ENCODE results near the gene ARMC8. TPM values are rescaled to one million over a fixed set of nuclear protein-coding genes. Genes with fewer than 3 reads are reported as not detected.

ARMC8 gene
- total RNA-seq, 2 experiments from 2014 or later: 38.2 to 42.7 TPM

DNA sequence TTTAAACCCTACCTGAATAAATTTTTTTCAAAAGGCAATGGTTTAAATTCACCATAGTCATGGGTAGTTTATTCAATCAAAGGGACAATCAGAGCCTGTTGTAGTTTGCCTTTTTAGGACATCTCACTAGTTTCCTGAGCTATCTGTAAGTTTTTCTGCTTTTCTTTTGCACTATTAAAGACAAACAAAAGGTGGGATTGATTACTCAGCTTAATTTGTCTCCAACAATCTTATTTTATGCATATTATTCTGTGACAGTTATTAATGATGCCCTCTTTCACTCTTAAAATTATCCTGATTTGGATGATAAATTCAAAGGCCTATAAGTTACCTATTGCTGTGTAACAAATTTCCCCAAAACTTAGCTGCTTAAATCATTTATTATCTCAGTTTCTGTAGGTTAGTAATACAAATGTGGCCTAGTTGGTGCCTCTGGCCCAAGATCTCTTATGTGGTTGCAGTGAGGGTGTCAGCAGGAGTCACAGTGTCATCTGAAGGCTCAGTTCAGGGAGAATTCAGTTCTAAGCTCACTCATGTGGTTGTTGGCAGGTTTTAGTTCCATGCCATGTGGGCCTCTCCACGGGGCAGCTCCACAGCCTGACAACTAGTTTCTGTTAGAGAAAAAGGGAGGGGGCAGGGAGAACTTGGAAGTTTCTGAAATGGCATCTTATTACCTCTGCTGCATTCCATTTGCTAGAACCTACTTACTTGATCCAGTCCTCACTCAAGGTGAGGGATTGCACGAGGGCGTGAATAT is 16.0 kb downstream of the ARMC8 start:
- Mint-ChIP-seq H3K27me3 (ENCODE audit: low read depth) (no peaks in the 10 kb centered on the region), H3K4me1 (ENCODE audit: low read depth) (peaks cover 44% of the 10 kb centered on the region), H3K4me3 (no peak overlapping the region), H3K36me3 (ENCODE audit: low read depth) (peaks cover 8% of the 10 kb centered on the region), H3K9me3 (no peaks in the 10 kb centered on the region), H3K27ac (no peak overlapping the region)
- intact Hi-C loops (cut with micrococcal nuclease): no loop called here
- CTCF ChIA-PET: interaction anchor here (0.6 to 0.8 kb wide), 2 partner anchors 10 to 128 kb away, joined by 3 read pairs; no protein-coding TSS in a partner anchor
- peak; percentile 13 for DNase-seq

- DNase-seq: no peak
- H3K9me3 Mint-ChIP-seq: no peaks in the 10 kb centered on the region
- peaks cover 47% of the 10 kb centered on the region for H3K4me1 Mint-ChIP-seq (ENCODE audit: low read depth)
- no peaks in the 10 kb centered on the region for H3K27me3 Mint-ChIP-seq (ENCODE audit: low read depth)
- H3K27ac Mint-ChIP-seq: no peak overlapping the region
- CTCF ChIA-PET: no interaction called here
- peaks cover 12% of the 10 kb centered on the region for H3K36me3 Mint-ChIP-seq (ENCODE audit: low read depth)
- no peak overlapping the region for H3K4me3 Mint-ChIP-seq
- intact Hi-C loops (cut with micrococcal nuclease): no loop called here
Observed at GRCh38 chr3:138203938-138204337, 16.8 kb downstream of the ARMC8 start.

DNA sequence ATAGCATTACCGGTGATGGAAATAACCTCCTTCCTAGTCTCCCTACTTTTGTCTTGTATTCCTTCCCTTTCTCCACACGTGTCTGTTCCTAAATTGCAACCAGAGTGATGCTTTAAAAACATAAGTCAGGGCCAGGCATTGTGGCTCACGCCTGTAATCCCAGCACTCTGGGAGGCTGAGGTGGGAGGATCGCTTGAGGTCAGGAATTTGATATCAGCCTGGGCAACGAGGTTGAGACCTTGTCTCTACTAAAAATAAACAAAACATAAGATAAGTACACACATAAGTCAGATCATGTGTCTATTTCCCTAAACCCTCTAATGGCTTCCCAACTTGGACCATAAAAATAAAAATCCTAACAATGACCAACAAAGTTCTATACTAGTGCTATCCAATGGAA is 18.4 kb downstream of the ARMC8 start:
- DNase-seq: no peak
- Mint-ChIP-seq H3K27me3 (ENCODE audit: low read depth) (no peaks in the 10 kb centered on the region), H3K4me3 (no peak overlapping the region), H3K4me1 (ENCODE audit: low read depth) (peaks cover 34% of the 10 kb centered on the region), H3K36me3 (ENCODE audit: low read depth) (peaks cover 13% of the 10 kb centered on the region), H3K9me3 (no peaks in the 10 kb centered on the region), H3K27ac (no peak overlapping the region)
- CTCF ChIA-PET: no interaction called here
- intact Hi-C loops (cut with micrococcal nuclease): no loop called here

GRCh38 chr3:138206196-138206595 is 19.1 kb downstream of the ARMC8 start:
- H3K36me3 Mint-ChIP-seq (ENCODE audit: low read depth): peaks cover 13% of the 10 kb centered on the region
- H3K27ac Mint-ChIP-seq: no peak overlapping the region
- H3K9me3 Mint-ChIP-seq: no peaks in the 10 kb centered on the region
- no peak for DNase-seq
- no peak overlapping the region for H3K4me3 Mint-ChIP-seq
- H3K4me1 Mint-ChIP-seq (ENCODE audit: low read depth): peaks cover 34% of the 10 kb centered on the region
- CTCF ChIA-PET: no interaction called here
- intact Hi-C loops (cut with micrococcal nuclease): no loop called here
- H3K27me3 Mint-ChIP-seq (ENCODE audit: low read depth): no peaks in the 10 kb centered on the region

- no peaks in the 10 kb centered on the region for H3K9me3 Mint-ChIP-seq
- no peak overlapping the region for H3K4me3 Mint-ChIP-seq
- intact Hi-C loops (cut with micrococcal nuclease): no loop called here
- no peak for DNase-seq
- CTCF ChIA-PET: interaction anchor here (0.7 to 0.9 kb wide), 2 partner anchors 20 to 73 kb away, joined by 3 read pairs; no protein-coding TSS in a partner anchor
- peaks cover 17% of the 10 kb centered on the region for H3K4me1 Mint-ChIP-seq (ENCODE audit: low read depth)
- H3K27me3 Mint-ChIP-seq (ENCODE audit: low read depth): no peaks in the 10 kb centered on the region
- H3K27ac Mint-ChIP-seq: no peak overlapping the region
- peaks cover 35% of the 10 kb centered on the region for H3K36me3 Mint-ChIP-seq (ENCODE audit: low read depth)
Observed at GRCh38 chr3:138210528-138210927, 23.4 kb downstream of the ARMC8 start.

- no peak overlapping the region for H3K27ac Mint-ChIP-seq
- H3K36me3 Mint-ChIP-seq (ENCODE audit: low read depth): peaks cover 26% of the 10 kb centered on the region
- peaks cover 20% of the 10 kb centered on the region for H3K4me1 Mint-ChIP-seq (ENCODE audit: low read depth)
- CTCF ChIA-PET: interaction anchor here (0.6 to 1.0 kb wide), 3 partner anchors 10 to 563 kb away, joined by 3 to 4 read pairs (median 3); partner anchors contain the start of gene DBR1
- no peaks in the 10 kb centered on the region for H3K27me3 Mint-ChIP-seq (ENCODE audit: low read depth)
- no peaks in the 10 kb centered on the region for H3K9me3 Mint-ChIP-seq
- no peak for DNase-seq
- no peak overlapping the region for H3K4me3 Mint-ChIP-seq
- intact Hi-C loops (cut with micrococcal nuclease): no loop called here
Observed at GRCh38 chr3:138213398-138214085, 26.4 kb downstream of the ARMC8 start.

DNA sequence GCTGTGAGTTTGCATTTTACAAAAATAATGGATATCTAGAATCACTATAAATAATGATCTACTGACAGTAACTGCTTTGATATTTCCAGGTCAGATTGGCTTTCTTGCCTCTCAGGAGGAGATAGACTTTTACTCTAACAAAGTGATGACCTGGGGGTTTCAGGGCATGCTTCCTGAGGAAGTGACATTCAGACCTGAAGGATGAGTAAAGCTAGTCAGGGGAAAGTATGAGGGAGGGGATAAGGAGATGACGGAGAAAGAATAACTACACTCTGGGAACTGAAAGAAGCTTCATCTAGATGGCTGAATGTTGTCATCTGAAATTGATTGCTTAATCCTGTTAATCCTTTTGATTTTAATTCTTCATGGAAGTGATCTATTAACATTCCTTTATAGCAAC is 32.2 kb downstream of the ARMC8 start:
- peak; percentile 25 for DNase-seq
- peak overlapping the region; percentile 44 for H3K27ac Mint-ChIP-seq
- peaks cover 42% of the 10 kb centered on the region for H3K4me1 Mint-ChIP-seq (ENCODE audit: low read depth)
- peaks cover 15% of the 10 kb centered on the region for H3K36me3 Mint-ChIP-seq (ENCODE audit: low read depth)
- no peaks in the 10 kb centered on the region for H3K9me3 Mint-ChIP-seq
- H3K4me3 Mint-ChIP-seq: no peak overlapping the region
- CTCF ChIA-PET: interaction anchor here (1.2 kb wide), 1 partner anchor 65 kb away, joined by 4 read pairs; no protein-coding TSS in a partner anchor
- no peaks in the 10 kb centered on the region for H3K27me3 Mint-ChIP-seq (ENCODE audit: low read depth)
- intact Hi-C loops (cut with micrococcal nuclease): no loop called here

- H3K36me3 Mint-ChIP-seq (ENCODE audit: low read depth): peaks cover 21% of the 10 kb centered on the region
- no peaks in the 10 kb centered on the region for H3K9me3 Mint-ChIP-seq
- intact Hi-C loops (cut with micrococcal nuclease): no loop called here
- no peak overlapping the region for H3K4me3 Mint-ChIP-seq
- no peaks in the 10 kb centered on the region for H3K27me3 Mint-ChIP-seq (ENCODE audit: low read depth)
- CTCF ChIA-PET: interaction anchor here (1.1 to 1.3 kb wide), 2 partner anchors 18 to 111 kb away, joined by 3 read pairs; no protein-coding TSS in a partner anchor
- DNase-seq: no peak
- peaks cover 42% of the 10 kb centered on the region for H3K4me1 Mint-ChIP-seq (ENCODE audit: low read depth)
- no peak overlapping the region for H3K27ac Mint-ChIP-seq
Observed at GRCh38 chr3:138220242-138220641, 33.1 kb downstream of the ARMC8 start.

GRCh38 chr3:138220788-138221187 is 33.7 kb downstream of the ARMC8 start:
- Mint-ChIP-seq H3K36me3 (ENCODE audit: low read depth) (peaks cover 25% of the 10 kb centered on the region), H3K4me3 (no peak overlapping the region), H3K4me1 (ENCODE audit: low read depth) (peaks cover 42% of the 10 kb centered on the region), H3K27ac (no peak overlapping the region), H3K27me3 (ENCODE audit: low read depth) (no peaks in the 10 kb centered on the region), H3K9me3 (no peaks in the 10 kb centered on the region)
- CTCF ChIA-PET: interaction anchor here (1.1 to 1.3 kb wide), 2 partner anchors 17 to 110 kb away, joined by 3 read pairs; no protein-coding TSS in a partner anchor
- intact Hi-C loops (cut with micrococcal nuclease): no loop called here
- DNase-seq: no peak

DNA sequence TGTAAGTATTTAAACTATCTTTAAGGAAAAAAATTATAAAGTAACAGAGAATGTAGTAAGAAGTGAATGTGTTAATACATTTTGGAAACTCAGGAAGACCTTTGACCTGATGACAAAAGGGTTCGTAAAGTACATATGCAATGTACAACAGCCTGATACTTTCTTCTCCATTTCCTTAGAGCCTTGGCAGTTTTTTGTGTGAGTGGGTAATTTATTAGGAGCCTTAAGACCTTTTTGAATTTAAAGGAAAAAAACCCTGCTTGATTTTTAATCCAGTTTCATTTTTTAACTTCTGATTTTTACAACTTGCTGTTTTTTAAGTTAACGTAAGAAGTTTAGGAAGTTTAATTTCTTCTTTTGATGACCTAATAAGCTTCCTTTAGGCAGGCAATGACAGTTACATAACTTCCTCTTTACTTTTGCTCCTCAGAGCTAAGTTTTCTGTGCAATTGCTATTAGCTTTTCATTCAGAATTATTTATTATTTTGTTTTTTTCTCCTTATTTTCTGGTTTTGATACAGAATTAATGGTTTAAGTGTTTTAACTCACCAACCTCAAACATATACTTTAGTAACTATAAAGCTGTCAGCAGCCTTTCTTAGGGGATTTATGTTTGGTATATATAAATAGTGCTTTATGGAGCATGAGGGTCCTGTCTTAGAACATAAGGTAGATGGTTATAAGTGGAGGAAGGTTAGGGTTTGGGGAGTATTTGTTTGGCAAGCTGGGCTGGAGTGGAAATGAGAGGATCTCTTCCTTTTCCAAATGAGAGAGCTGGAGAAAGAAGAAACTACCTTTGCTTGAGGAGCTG is 35.2 kb downstream of the ARMC8 start:
- H3K4me1 Mint-ChIP-seq (ENCODE audit: low read depth): peaks cover 40% of the 10 kb centered on the region
- H3K4me3 Mint-ChIP-seq: no peak overlapping the region
- H3K27me3 Mint-ChIP-seq (ENCODE audit: low read depth): no peaks in the 10 kb centered on the region
- DNase-seq: no peak
- intact Hi-C loops (cut with micrococcal nuclease): no loop called here
- H3K27ac Mint-ChIP-seq: no peak overlapping the region
- CTCF ChIA-PET: no interaction called here
- no peaks in the 10 kb centered on the region for H3K9me3 Mint-ChIP-seq
- H3K36me3 Mint-ChIP-seq (ENCODE audit: low read depth): peaks cover 29% of the 10 kb centered on the region

- DNase-seq: no peak
- CTCF ChIA-PET: no interaction called here
- intact Hi-C loops (cut with micrococcal nuclease): no loop called here
- H3K27me3 Mint-ChIP-seq (ENCODE audit: low read depth): no peaks in the 10 kb centered on the region
- peaks cover 36% of the 10 kb centered on the region for H3K4me1 Mint-ChIP-seq (ENCODE audit: low read depth)
- peaks cover 33% of the 10 kb centered on the region for H3K36me3 Mint-ChIP-seq (ENCODE audit: low read depth)
- H3K27ac Mint-ChIP-seq: no peak overlapping the region
- H3K4me3 Mint-ChIP-seq: no peak overlapping the region
- H3K9me3 Mint-ChIP-seq: no peaks in the 10 kb centered on the region
Observed at GRCh38 chr3:138222942-138223287, 35.8 kb downstream of the ARMC8 start.

DNA sequence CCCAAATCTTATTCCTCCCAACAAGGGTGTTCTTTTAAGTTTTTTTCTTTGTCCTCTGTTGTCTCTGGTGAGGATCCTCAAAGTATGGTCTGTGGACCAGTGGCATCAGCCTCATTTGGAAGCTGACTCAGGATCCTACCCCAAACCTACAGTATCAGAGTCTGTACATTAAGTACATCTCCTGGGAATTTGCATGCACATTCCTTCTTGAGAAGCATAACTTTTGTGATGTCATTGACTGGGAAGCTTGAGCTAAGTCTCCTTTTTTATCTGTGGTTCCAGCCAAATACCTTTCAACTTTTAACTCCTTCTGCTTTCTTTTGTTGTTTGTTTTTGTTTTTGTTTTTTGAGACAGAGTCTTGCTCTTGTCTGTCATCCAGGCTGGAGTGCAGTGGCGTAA is 40.5 kb downstream of the ARMC8 start:
- intact Hi-C loops (cut with micrococcal nuclease): no loop called here
- CTCF ChIA-PET: no interaction called here
- Mint-ChIP-seq H3K27me3 (ENCODE audit: low read depth) (no peaks in the 10 kb centered on the region), H3K27ac (no peak overlapping the region), H3K4me1 (ENCODE audit: low read depth) (peaks cover 23% of the 10 kb centered on the region), H3K9me3 (no peaks in the 10 kb centered on the region), H3K36me3 (ENCODE audit: low read depth) (peaks cover 42% of the 10 kb centered on the region), H3K4me3 (no peak overlapping the region)
- no peak for DNase-seq

Data from activated naive CD4-positive, alpha-beta T cell treated with anti-CD3 and anti-CD28 coated beads for 36 hours (primary cell).